Endodermal cell (in vitro differentiated cells): ENCODE results near the gene OR14I1. TPM values are rescaled to one million over a fixed set of nuclear protein-coding genes. Genes with fewer than 3 reads are reported as not detected.

ENCODE experiments used
- DNase-seq: peaks from one replicate; pipeline ENCODE4 v3.0.0-alpha.2; 2017
- H3K27ac ChIP-seq: 2 replicates; pipeline ENCODE4 v1.5.1; 2013; ENCODE audit warnings: mild to moderate bottlenecking, low read depth, low read length, moderate library complexity
- H3K27me3 ChIP-seq: 2 replicates; pipeline ENCODE4 v1.6.1; 2013; ENCODE audit warnings: mild to moderate bottlenecking, low read length, moderate library complexity; ENCODE audit not compliant: insufficient read depth, control insufficient read depth, poor library complexity, severe bottlenecking
- H3K36me3 ChIP-seq: 2 replicates; pipeline ENCODE4 v1.7.0; 2013; ENCODE audit warnings: mild to moderate bottlenecking, low read length, moderate library complexity; ENCODE audit not compliant: control insufficient read depth, insufficient read depth
- H3K4me1 ChIP-seq: one replicate; pipeline ENCODE4 v1.7.0; 2013; ENCODE audit warnings: low read length; ENCODE audit not compliant: control insufficient read depth, insufficient read depth
- H3K4me3 ChIP-seq: 2 replicates; pipeline ENCODE4 v1.5.1; 2013; ENCODE audit warnings: mild to moderate bottlenecking, low read length, moderate library complexity
- H3K9ac ChIP-seq: 2 replicates; pipeline ENCODE4 v1.6.1; 2013; ENCODE audit warnings: mild to moderate bottlenecking, low read length, moderate library complexity; ENCODE audit not compliant: poor library complexity, severe bottlenecking; ENCODE audit errors: extremely low read depth
- H3K9me3 ChIP-seq: 2 replicates; pipeline ENCODE4 v1.6.1; 2013; ENCODE audit warnings: mild to moderate bottlenecking, low read length, moderate library complexity; ENCODE audit not compliant: control insufficient read depth
- H3K27ac Mint-ChIP-seq: 2 replicates; pipeline ENCODE4 v1.8.0; 2020; ENCODE audit warnings: mixed read lengths
- H3K27me3 Mint-ChIP-seq: 2 replicates; pipeline ENCODE4 v1.8.0; 2021; ENCODE audit warnings: mild to moderate bottlenecking, mixed read lengths; ENCODE audit not compliant: insufficient read depth
- H3K36me3 Mint-ChIP-seq: 2 replicates; pipeline ENCODE4 v1.8.0; 2020; ENCODE audit warnings: low read depth, mixed read lengths
- H3K4me1 Mint-ChIP-seq: 2 replicates; pipeline ENCODE4 v1.8.0; 2020; ENCODE audit warnings: mixed read lengths
- H3K4me3 Mint-ChIP-seq: 2 replicates; pipeline ENCODE4 v1.8.0; 2020; ENCODE audit warnings: mild to moderate bottlenecking, moderate library complexity, mixed read lengths
- H3K9me3 Mint-ChIP-seq: 2 replicates; pipeline ENCODE4 v1.8.0; 2020; ENCODE audit warnings: mild to moderate bottlenecking, mixed read lengths
- WGBS, 2 experiments: methylation state at CpG; one replicate each; pipeline versions ENCODE4 v1.1.5 to v1.1.7; 2013; ENCODE audit warnings: missing lambda C conversion rate in 2 of 2, mixed read lengths in 1 of 2; ENCODE audit not compliant: insufficient coverage in 1 of 2, insufficient read length in 1 of 2; 5-methylcytosine and 5-hydroxymethylcytosine counted together
- total RNA-seq, 2 donors: library from RNA; stranded (reverse); fragmentation: NEBNext Ultra II Directional in 1 of 2; extraction: Animal tissue kit (Norgen Biotek cat#: 25700) in 1 of 2; gene quantifications; 2 replicates in 1 of 2; 3 replicates in 1 of 2; pipeline ENCODE4 v1.2.1, GENCODE V29; 2021
- TF ChIP-seq, protein P1 (sequence below): fragments of 200-600 bp; sonication (generic); conservative IDR thresholded peaks from 2 replicates; pipeline ENCODE4 v1.5.0; 2021; ENCODE audit warnings: antibody characterized with exemption, mild to moderate bottlenecking

The OR14I1 gene
- total RNA-seq, 2 donors from 2014 or later = not detected

DNA sequence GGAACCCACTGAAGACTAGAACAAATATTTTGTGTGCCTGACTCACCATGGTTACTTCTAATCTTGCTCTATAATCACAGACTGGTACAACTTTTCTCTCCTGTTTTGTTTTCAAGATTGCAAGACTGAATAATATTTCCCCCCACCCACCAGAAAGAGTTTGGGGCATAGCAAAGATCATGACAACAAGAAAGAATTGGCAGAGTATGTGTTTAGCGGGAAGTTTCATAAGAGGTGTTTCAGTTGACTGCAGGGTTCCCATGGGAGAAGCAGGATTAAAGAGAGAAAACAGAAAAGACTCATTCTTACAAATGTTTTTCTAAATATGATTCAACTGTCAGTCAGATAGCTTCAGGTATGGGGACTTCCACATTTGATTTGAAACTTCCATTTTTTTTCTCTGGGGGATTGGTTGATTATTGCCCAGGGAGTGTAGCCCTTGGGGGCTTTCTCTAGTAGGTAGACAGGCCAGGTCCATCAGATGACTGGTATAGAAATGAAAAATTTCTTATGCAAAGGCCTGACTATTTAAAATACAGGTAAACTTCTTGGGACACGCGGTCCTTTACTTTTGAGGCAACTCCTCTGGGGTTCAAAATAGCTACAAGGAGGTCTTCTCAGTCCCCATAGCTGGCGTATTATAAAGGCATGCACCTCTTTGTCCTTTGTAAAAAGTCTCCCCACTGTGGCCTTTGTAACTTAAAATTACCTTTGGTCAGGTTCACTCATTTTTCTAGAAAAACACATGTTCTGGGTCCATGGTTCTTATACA lies 13.9 kb downstream of the OR14I1 start:
- Mint-ChIP-seq H3K27me3 (no peaks in the 10 kb centered on the region), H3K4me3 (no peak overlapping the region), H3K9me3 (peaks cover 82% of the 10 kb centered on the region), H3K36me3 (peaks cover 3% of the 10 kb centered on the region), H3K27ac (no peak overlapping the region), H3K4me1 (no peaks in the 10 kb centered on the region)
- Histone ChIP-seq H3K9me3 (peaks cover 72% of the 10 kb centered on the region), H3K9ac (no peak overlapping the region), H3K27me3 (no peaks in the 10 kb centered on the region), H3K27ac (no peak overlapping the region), H3K36me3 (no peaks in the 10 kb centered on the region), H3K4me3 (no peak overlapping the region), H3K4me1 (no peaks in the 10 kb centered on the region)
- TF ChIP-seq, protein P1, sequence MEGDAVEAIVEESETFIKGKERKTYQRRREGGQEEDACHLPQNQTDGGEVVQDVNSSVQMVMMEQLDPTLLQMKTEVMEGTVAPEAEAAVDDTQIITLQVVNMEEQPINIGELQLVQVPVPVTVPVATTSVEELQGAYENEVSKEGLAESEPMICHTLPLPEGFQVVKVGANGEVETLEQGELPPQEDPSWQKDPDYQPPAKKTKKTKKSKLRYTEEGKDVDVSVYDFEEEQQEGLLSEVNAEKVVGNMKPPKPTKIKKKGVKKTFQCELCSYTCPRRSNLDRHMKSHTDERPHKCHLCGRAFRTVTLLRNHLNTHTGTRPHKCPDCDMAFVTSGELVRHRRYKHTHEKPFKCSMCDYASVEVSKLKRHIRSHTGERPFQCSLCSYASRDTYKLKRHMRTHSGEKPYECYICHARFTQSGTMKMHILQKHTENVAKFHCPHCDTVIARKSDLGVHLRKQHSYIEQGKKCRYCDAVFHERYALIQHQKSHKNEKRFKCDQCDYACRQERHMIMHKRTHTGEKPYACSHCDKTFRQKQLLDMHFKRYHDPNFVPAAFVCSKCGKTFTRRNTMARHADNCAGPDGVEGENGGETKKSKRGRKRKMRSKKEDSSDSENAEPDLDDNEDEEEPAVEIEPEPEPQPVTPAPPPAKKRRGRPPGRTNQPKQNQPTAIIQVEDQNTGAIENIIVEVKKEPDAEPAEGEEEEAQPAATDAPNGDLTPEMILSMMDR = no peak
- 73 to 78% methylated on average over 4 of the region's 4 CpGs for WGBS, 2 experiments
- DNase-seq = no peak

- TF ChIP-seq, protein P1 = no peak
- H3K27ac ChIP-seq = no peak overlapping the region
- no peaks in the 10 kb centered on the region for H3K4me1 ChIP-seq
- H3K4me3 ChIP-seq = no peak overlapping the region
- H3K4me3 Mint-ChIP-seq = no peak overlapping the region
- H3K4me1 Mint-ChIP-seq = no peaks in the 10 kb centered on the region
- no peaks in the 10 kb centered on the region for H3K36me3 Mint-ChIP-seq
- no peaks in the 10 kb centered on the region for H3K36me3 ChIP-seq
- peaks cover 79% of the 10 kb centered on the region for H3K9me3 Mint-ChIP-seq
- H3K9ac ChIP-seq = no peak overlapping the region
- WGBS, 2 experiments = 58 to 100% methylated on average over 1 to 3 of the region's 3 CpGs
- no peak overlapping the region for H3K27ac Mint-ChIP-seq
- no peaks in the 10 kb centered on the region for H3K27me3 ChIP-seq
- H3K27me3 Mint-ChIP-seq = no peaks in the 10 kb centered on the region
- DNase-seq = no peak
- H3K9me3 ChIP-seq = peaks cover 76% of the 10 kb centered on the region
Measured at GRCh38 chr1:248686815-248687214, 15.8 kb downstream of the OR14I1 start.

DNA sequence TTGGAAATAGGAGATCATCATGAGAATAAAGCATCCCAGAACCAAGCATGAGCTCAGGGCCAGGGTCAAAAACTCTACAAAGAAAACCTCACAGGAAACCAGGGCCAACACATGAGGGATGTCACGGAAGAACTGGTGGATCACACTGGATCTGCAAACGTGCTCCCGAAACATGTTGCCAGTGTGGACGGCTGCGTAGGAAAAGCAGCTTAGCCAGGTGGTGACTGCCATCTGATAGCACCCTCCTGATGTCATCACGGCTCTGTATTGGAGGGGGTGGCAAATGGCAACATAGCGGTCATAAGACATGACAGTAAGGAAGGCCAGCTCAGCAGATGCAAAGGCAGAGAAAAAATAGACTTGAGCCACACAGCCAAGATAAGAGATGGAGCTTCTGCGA lies 20.9 kb downstream of the OR14I1 start:
- TF ChIP-seq, protein P1 = no peak
- Mint-ChIP-seq H3K36me3 (no peaks in the 10 kb centered on the region), H3K4me1 (no peaks in the 10 kb centered on the region), H3K9me3 (peaks cover 68% of the 10 kb centered on the region), H3K4me3 (no peak overlapping the region), H3K27ac (no peak overlapping the region), H3K27me3 (no peaks in the 10 kb centered on the region)
- H3K36me3 ChIP-seq = no peaks in the 10 kb centered on the region
- H3K9ac ChIP-seq = no peak overlapping the region
- H3K4me1 ChIP-seq = no peaks in the 10 kb centered on the region
- peaks cover 69% of the 10 kb centered on the region for H3K9me3 ChIP-seq
- H3K4me3 ChIP-seq = no peak overlapping the region
- 75 to 78% methylated on average over 8 of the region's 8 CpGs for WGBS, 2 experiments
- no peaks in the 10 kb centered on the region for H3K27me3 ChIP-seq
- H3K27ac ChIP-seq = no peak overlapping the region
- no peak for DNase-seq
